Ishikawa (cell line): ENCODE data around the gene MRPS24.

ENCODE experiments used
- CEBPB ChIP-seq: IDR thresholded peaks from 2 replicates; pipeline ENCODE4 v1.6.1; 2012
- CREB1 ChIP-seq: IDR thresholded peaks from 2 replicates; pipeline ENCODE4 v1.6.1; 2012; ENCODE audit warnings: low read depth
- EGR1 ChIP-seq: IDR thresholded peaks from 2 replicates; pipeline ENCODE4 v1.6.1; 2012
- EP300 ChIP-seq: IDR thresholded peaks from 2 replicates; pipeline ENCODE4 v1.6.1; 2012; ENCODE audit warnings: borderline replicate concordance
- FOXM1 ChIP-seq: IDR thresholded peaks from 2 replicates; pipeline ENCODE4 v1.6.1; 2012; ENCODE audit warnings: low read depth, borderline replicate concordance
- NFIC ChIP-seq: IDR thresholded peaks from 2 replicates; pipeline ENCODE4 v1.6.1; 2012
- RAD21 ChIP-seq: IDR thresholded peaks from 2 replicates; pipeline ENCODE4 v1.6.1; 2012; ENCODE audit warnings: low read depth
- TAF1 ChIP-seq: IDR thresholded peaks from 2 replicates; pipeline ENCODE4 v1.6.1; 2012; ENCODE audit warnings: low read depth, mild to moderate bottlenecking
- TCF12 ChIP-seq: IDR thresholded peaks from 2 replicates; pipeline ENCODE4 v1.6.1; 2012; ENCODE audit warnings: low read depth
- TEAD4 ChIP-seq: IDR thresholded peaks from 2 replicates; pipeline ENCODE4 v1.6.1; 2012
- YY1 ChIP-seq: IDR thresholded peaks from 2 replicates; pipeline ENCODE4 v1.6.1; 2012; ENCODE audit warnings: low read depth
- ZBTB7A ChIP-seq: IDR thresholded peaks from 2 replicates; pipeline ENCODE4 v1.6.1; 2012; ENCODE audit warnings: low read depth
- TF ChIP-seq, protein P1 (sequence below): IDR thresholded peaks from 2 replicates; pipeline ENCODE4 v1.6.1; 2012; ENCODE audit warnings: low read depth, mild to moderate bottlenecking
- TF ChIP-seq, protein P2 (sequence below): IDR thresholded peaks from 2 replicates; pipeline ENCODE4 v1.6.1; 2012
- TF ChIP-seq, protein P3 (sequence below): IDR thresholded peaks from 2 replicates; pipeline ENCODE4 v1.6.1; 2012

The MRPS24 gene

GRCh38 chr7:43825391-43825808, 43.9 kb downstream of the MRPS24 start:
- TF ChIP-seq, protein P1, sequence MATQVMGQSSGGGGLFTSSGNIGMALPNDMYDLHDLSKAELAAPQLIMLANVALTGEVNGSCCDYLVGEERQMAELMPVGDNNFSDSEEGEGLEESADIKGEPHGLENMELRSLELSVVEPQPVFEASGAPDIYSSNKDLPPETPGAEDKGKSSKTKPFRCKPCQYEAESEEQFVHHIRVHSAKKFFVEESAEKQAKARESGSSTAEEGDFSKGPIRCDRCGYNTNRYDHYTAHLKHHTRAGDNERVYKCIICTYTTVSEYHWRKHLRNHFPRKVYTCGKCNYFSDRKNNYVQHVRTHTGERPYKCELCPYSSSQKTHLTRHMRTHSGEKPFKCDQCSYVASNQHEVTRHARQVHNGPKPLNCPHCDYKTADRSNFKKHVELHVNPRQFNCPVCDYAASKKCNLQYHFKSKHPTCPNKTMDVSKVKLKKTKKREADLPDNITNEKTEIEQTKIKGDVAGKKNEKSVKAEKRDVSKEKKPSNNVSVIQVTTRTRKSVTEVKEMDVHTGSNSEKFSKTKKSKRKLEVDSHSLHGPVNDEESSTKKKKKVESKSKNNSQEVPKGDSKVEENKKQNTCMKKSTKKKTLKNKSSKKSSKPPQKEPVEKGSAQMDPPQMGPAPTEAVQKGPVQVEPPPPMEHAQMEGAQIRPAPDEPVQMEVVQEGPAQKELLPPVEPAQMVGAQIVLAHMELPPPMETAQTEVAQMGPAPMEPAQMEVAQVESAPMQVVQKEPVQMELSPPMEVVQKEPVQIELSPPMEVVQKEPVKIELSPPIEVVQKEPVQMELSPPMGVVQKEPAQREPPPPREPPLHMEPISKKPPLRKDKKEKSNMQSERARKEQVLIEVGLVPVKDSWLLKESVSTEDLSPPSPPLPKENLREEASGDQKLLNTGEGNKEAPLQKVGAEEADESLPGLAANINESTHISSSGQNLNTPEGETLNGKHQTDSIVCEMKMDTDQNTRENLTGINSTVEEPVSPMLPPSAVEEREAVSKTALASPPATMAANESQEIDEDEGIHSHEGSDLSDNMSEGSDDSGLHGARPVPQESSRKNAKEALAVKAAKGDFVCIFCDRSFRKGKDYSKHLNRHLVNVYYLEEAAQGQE: no peak
- no peak for TF ChIP-seq TAF1
- TF ChIP-seq EP300: no peak
- no peak for TF ChIP-seq NFIC
- no peak for TF ChIP-seq ZBTB7A
- no peak for TF ChIP-seq TEAD4
- TF ChIP-seq CEBPB: no peak
- TF ChIP-seq CREB1: no peak
- TF ChIP-seq, protein P2, sequence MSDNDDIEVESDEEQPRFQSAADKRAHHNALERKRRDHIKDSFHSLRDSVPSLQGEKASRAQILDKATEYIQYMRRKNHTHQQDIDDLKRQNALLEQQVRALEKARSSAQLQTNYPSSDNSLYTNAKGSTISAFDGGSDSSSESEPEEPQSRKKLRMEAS: no peak
- TF ChIP-seq TCF12: no peak
- TF ChIP-seq FOXM1: no peak
- TF ChIP-seq, protein P3, sequence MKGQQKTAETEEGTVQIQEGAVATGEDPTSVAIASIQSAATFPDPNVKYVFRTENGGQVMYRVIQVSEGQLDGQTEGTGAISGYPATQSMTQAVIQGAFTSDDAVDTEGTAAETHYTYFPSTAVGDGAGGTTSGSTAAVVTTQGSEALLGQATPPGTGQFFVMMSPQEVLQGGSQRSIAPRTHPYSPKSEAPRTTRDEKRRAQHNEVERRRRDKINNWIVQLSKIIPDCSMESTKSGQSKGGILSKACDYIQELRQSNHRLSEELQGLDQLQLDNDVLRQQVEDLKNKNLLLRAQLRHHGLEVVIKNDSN: no peak

DNA sequence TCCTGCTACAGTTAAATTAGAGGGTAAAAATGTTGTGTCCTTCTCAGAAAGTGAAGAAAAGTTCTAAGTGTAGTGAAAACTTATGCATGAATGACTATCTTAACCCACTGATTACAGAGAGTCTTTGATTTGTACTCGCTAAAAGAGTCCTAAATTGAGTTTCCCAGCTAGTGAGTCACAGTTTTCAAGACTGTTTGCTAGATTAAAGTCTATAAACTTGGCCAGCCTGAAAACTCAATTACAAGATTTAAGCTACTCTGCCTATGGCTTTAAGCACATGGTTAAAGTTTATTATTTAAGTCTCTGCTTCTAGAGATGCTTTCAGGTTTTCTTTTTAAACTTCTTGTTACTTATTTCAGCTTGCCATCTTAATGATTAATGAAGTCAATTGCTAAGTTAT, 44.4 kb downstream of the MRPS24 start:
- no peak for TF ChIP-seq RAD21
- no peak for TF ChIP-seq TCF12
- TF ChIP-seq EGR1: no peak
- no peak for TF ChIP-seq EP300
- TF ChIP-seq, protein P3: no peak
- TF ChIP-seq TAF1: no peak
- TF ChIP-seq TEAD4: no peak
- TF ChIP-seq CREB1: no peak
- TF ChIP-seq, protein P1: no peak
- TF ChIP-seq, protein P2: no peak
- no peak for TF ChIP-seq YY1
- no peak for TF ChIP-seq NFIC
- no peak for TF ChIP-seq FOXM1
- no peak for TF ChIP-seq ZBTB7A
- TF ChIP-seq CEBPB: no peak

- TF ChIP-seq, protein P1: no peak
- no peak for TF ChIP-seq EGR1
- no peak for TF ChIP-seq TEAD4
- no peak for TF ChIP-seq CEBPB
- TF ChIP-seq RAD21: no peak
- TF ChIP-seq, protein P2: no peak
- TF ChIP-seq ZBTB7A: no peak
- TF ChIP-seq, protein P3: no peak
Measured at GRCh38 chr7:43823941-43824340, 45.4 kb downstream of the MRPS24 start.
